Glutamatergic neuron (in vitro differentiated cells): ENCODE measurements around the gene PPFIBP2. TPM values are rescaled to one million over a fixed set of nuclear protein-coding genes. Genes with fewer than 3 reads are reported as not detected.

Experiments used
- DNase-seq: peaks from one replicate; pipeline ENCODE4 v3.0.0; 2022
- H3K27ac Mint-ChIP-seq: one replicate; pipeline ENCODE4 v1.8.0; 2020; ENCODE audit warnings: mild to moderate bottlenecking, mixed read lengths, inconsistent platforms; ENCODE audit not compliant: unreplicated experiment
- H3K27me3 Mint-ChIP-seq: one replicate; pipeline ENCODE4 v1.8.0; 2020; ENCODE audit warnings: mild to moderate bottlenecking, moderate library complexity, mixed read lengths, inconsistent platforms; ENCODE audit not compliant: unreplicated experiment
- H3K36me3 Mint-ChIP-seq: one replicate; pipeline ENCODE4 v1.8.0; 2020; ENCODE audit warnings: mild to moderate bottlenecking, mixed read lengths, inconsistent platforms; ENCODE audit not compliant: unreplicated experiment
- H3K4me1 Mint-ChIP-seq: one replicate; pipeline ENCODE4 v1.8.0; 2020; ENCODE audit warnings: mild to moderate bottlenecking, low read depth, mixed read lengths, inconsistent platforms; ENCODE audit not compliant: unreplicated experiment
- H3K4me3 Mint-ChIP-seq: one replicate; pipeline ENCODE4 v1.8.0; 2020; ENCODE audit warnings: mild to moderate bottlenecking, mixed read lengths, inconsistent platforms; ENCODE audit not compliant: unreplicated experiment
- H3K9me3 Mint-ChIP-seq: one replicate; pipeline ENCODE4 v1.8.0; 2020; ENCODE audit warnings: mild to moderate bottlenecking, moderate library complexity, mixed read lengths, inconsistent platforms; ENCODE audit not compliant: unreplicated experiment
- CTCF ChIP-seq: fragments of 200-600 bp; sonication (generic); IDR thresholded peaks from one replicate; pipeline ENCODE4 v1.5.0; 2021; ENCODE audit not compliant: partially characterized antibody, unreplicated experiment
- total RNA-seq: library from RNA; stranded (reverse); fragmentation: NEBNext Ultra II Directional; extraction: Animal tissue kit (Norgen Biotek cat#: 25700); gene quantifications from one replicate; pipeline ENCODE4 v1.2.1, GENCODE V29; 2021; ENCODE audit not compliant: unreplicated experiment

PPFIBP2 gene
- total RNA-seq, 1 donor from 2014 or later = 1.5 TPM

- Mint-ChIP-seq H3K36me3 (no peaks in the 10 kb centered on the region), H3K4me3 (no peak overlapping the region), H3K27ac (no peak overlapping the region), H3K4me1 (peaks cover 4% of the 10 kb centered on the region), H3K9me3 (no peaks in the 10 kb centered on the region), H3K27me3 (peaks cover 3% of the 10 kb centered on the region)
- no peak for DNase-seq
- TF ChIP-seq CTCF = no peak
Measured at GRCh38 chr11:7595016-7595866, 81.4 kb downstream of the PPFIBP2 start.

GRCh38 chr11:7595951-7596350, 82.2 kb downstream of the PPFIBP2 start:
- no peak for TF ChIP-seq CTCF
- Mint-ChIP-seq H3K9me3 (no peaks in the 10 kb centered on the region), H3K27ac (no peak overlapping the region), H3K4me1 (peaks cover 4% of the 10 kb centered on the region), H3K36me3 (no peaks in the 10 kb centered on the region), H3K27me3 (peaks cover 3% of the 10 kb centered on the region), H3K4me3 (no peak overlapping the region)
- no peak for DNase-seq

- H3K36me3 Mint-ChIP-seq = no peaks in the 10 kb centered on the region
- no peak for DNase-seq
- peaks cover 3% of the 10 kb centered on the region for H3K27me3 Mint-ChIP-seq
- no peak for TF ChIP-seq CTCF
- H3K9me3 Mint-ChIP-seq = no peaks in the 10 kb centered on the region
- H3K4me1 Mint-ChIP-seq = peaks cover 4% of the 10 kb centered on the region
- no peak overlapping the region for H3K4me3 Mint-ChIP-seq
- no peak overlapping the region for H3K27ac Mint-ChIP-seq
Measured at GRCh38 chr11:7596975-7597391, 83.2 kb downstream of the PPFIBP2 start.

GRCh38 chr11:7597620-7598019, 83.8 kb downstream of the PPFIBP2 start:
- H3K27me3 Mint-ChIP-seq = peaks cover 3% of the 10 kb centered on the region
- no peak for DNase-seq
- H3K4me1 Mint-ChIP-seq = peaks cover 4% of the 10 kb centered on the region
- no peak overlapping the region for H3K4me3 Mint-ChIP-seq
- H3K36me3 Mint-ChIP-seq = no peaks in the 10 kb centered on the region
- no peaks in the 10 kb centered on the region for H3K9me3 Mint-ChIP-seq
- TF ChIP-seq CTCF = no peak
- H3K27ac Mint-ChIP-seq = no peak overlapping the region

DNA sequence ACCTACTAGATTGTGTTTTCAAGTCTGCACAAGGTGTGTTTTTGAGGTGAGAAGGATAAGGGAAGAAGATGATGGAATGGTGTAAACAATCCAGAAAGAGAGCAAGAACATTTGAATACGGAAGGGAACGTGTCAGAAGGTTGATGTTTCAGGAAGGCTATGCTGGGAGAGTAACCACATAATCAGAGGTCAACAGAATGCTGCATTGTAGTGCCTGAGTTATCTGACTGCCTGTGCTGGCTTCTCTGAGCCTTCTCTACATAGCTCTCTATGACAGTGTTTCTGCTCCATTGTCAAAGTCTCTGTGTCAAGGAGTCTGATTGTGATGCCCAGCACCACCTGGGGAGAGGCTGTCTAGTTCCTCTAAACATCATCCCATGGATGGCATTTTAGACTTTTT, 85.4 kb downstream of the PPFIBP2 start:
- DNase-seq = no peak
- no peak for TF ChIP-seq CTCF
- H3K36me3 Mint-ChIP-seq = no peaks in the 10 kb centered on the region
- H3K9me3 Mint-ChIP-seq = no peaks in the 10 kb centered on the region
- H3K27me3 Mint-ChIP-seq = peaks cover 3% of the 10 kb centered on the region
- peaks cover 3% of the 10 kb centered on the region for H3K4me1 Mint-ChIP-seq
- H3K27ac Mint-ChIP-seq = no peak overlapping the region
- no peak overlapping the region for H3K4me3 Mint-ChIP-seq
